Body of pancreas (tissue), 4 donors: ENCODE results near the gene FUBP3. TPM values are rescaled to one million over a fixed set of nuclear protein-coding genes. Genes with fewer than 3 reads are reported as not detected.
"Not testable (repeated sequence)": the region's sequence is repeated elsewhere in the genome, so short reads cannot be mapped to it uniquely, and the experiment has no call there.

ENCODE experiments used
- ATAC-seq: fragments of 150-250 bp; one replicate; pipeline ENCODE4 v1.9.1; 2016
- DNase-seq, 4 donors: peaks; one replicate each; pipeline ENCODE4 v3.0.0-alpha.2; 2019
- H3K27ac ChIP-seq, 4 donors: fragments of 200-600 bp; sonication (generic); 1 replicate in 3 of 4; 2 replicates in 1 of 4; pipeline versions ENCODE4 v1.5.1 to v1.6.1; 2016 to 2019; ENCODE audit warnings: mild to moderate bottlenecking in 1 of 4, mixed read lengths in 1 of 4, moderate library complexity in 1 of 4
- H3K27me3 ChIP-seq, 2 donors: fragments of 200-600 bp; sonication (generic); one replicate each; pipeline ENCODE4 v1.6.0; 2016; ENCODE audit warnings: mild to moderate bottlenecking in 1 of 2
- H3K36me3 ChIP-seq, 2 donors: fragments of 200-600 bp; sonication (generic); replicated peaks in 1 of 2; 2 replicates each; pipeline ENCODE4 v1.5.1; 2016; ENCODE audit warnings: low read depth in 2 of 2; ENCODE audit not compliant: insufficient read depth in 1 of 2
- H3K4me1 ChIP-seq: fragments of 200-600 bp; sonication (generic); one replicate; pipeline ENCODE4 v1.6.0; 2016
- H3K4me3 ChIP-seq, 2 donors: fragments of 200-600 bp; sonication (generic); 1 replicate in 1 of 2; 2 replicates in 1 of 2; pipeline ENCODE4 v1.5.1; 2016 to 2019
- H3K9me3 ChIP-seq, 3 donors: fragments of 200-600 bp; sonication (generic); 1 replicate in 2 of 3; 2 replicates in 1 of 3; pipeline ENCODE4 v1.5.1; 2016
- POLR2A ChIP-seq, 3 donors: fragments of 450-650 bp; IDR thresholded peaks; one replicate each; pipeline ENCODE4 v1.6.1; 2016; ENCODE audit warnings: antibody characterized with exemption in 3 of 3, mild to moderate bottlenecking in 2 of 3
- WGBS, 2 donors: methylation state at CpG; one replicate each; pipeline ENCODE4 v1.1.5; 2017; 5-methylcytosine and 5-hydroxymethylcytosine counted together
- intact Hi-C: fragments of 100-400 bp; cut with DNase I; formaldehyde crosslinking; loops from one replicate; pipeline ENCODE4 v1.15.1; 2023
- total RNA-seq, 2 donors: library from RNA; depleted of rRNA; stranded (reverse); fragments of >200 nt; gene quantifications; one replicate each; pipeline ENCODE4 v1.1.0, GENCODE V29; 2016
- TF ChIP-seq, protein P1 (sequence below), 7 experiments: fragments of 450-650 bp in 4 of 7; fragments of 200-600 bp in 3 of 7; sonication (generic) in 3 of 7; IDR thresholded peaks; one replicate each; pipeline ENCODE4 v1.5.1; 2016 to 2019; ENCODE audit warnings: antibody characterized with exemption in 7 of 7

FUBP3 gene
- total RNA-seq, 2 donors from 2014 or later = 16.6 to 30.3 TPM

DNA sequence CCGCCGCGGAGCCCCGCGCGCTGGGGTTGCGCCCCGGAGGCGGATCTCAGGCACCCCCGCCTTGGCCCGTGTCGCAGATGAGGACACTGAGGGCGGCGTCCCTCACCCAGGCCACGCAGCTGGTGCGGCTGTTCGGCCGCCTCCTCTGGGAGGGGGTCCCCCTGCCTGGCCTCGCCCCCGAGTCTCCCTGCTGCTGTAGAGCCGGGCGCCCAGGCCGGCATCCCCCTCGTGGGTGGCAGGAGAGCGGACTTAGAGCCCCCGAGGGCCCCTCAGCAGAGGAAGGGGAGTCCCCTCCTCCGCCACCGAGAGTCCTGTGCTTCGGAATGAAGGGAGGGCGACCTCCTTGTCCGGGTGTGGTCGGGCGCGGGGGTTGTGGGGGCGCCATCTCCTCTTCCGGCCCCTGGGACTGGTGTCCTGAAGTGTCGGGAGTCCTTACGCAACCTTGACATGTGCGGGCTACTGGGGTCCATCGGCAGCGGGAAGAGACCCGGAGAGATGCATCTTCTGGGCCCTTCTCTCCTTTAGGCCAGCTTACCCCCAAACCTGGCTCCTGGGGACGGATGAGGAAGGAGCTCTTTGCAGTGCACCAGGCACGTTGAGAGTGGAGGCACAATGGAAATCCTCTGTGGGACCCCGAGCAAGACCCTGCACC lies 102.5 kb downstream of the FUBP3 start:
- peaks cover 15% of the 10 kb centered on the region for H3K4me1 ChIP-seq
- H3K4me3 ChIP-seq = peak overlapping the region in 1 of 2 donors; percentile 25
- WGBS, 2 donors = 1% methylated on average over 13 to 42 of the region's 45 CpGs
- no peaks in the 10 kb centered on the region for H3K36me3 ChIP-seq
- TF ChIP-seq POLR2A (IDR thresholded peaks at IDR 0.05) = no peak
- TF ChIP-seq, protein P1, sequence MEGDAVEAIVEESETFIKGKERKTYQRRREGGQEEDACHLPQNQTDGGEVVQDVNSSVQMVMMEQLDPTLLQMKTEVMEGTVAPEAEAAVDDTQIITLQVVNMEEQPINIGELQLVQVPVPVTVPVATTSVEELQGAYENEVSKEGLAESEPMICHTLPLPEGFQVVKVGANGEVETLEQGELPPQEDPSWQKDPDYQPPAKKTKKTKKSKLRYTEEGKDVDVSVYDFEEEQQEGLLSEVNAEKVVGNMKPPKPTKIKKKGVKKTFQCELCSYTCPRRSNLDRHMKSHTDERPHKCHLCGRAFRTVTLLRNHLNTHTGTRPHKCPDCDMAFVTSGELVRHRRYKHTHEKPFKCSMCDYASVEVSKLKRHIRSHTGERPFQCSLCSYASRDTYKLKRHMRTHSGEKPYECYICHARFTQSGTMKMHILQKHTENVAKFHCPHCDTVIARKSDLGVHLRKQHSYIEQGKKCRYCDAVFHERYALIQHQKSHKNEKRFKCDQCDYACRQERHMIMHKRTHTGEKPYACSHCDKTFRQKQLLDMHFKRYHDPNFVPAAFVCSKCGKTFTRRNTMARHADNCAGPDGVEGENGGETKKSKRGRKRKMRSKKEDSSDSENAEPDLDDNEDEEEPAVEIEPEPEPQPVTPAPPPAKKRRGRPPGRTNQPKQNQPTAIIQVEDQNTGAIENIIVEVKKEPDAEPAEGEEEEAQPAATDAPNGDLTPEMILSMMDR (IDR thresholded peaks at IDR 0.05) = no peak
- H3K27me3 ChIP-seq = no peaks in the 10 kb centered on the region
- intact Hi-C loops = loop anchor here (5.0 kb wide), 1 partner anchor 220 kb away; no protein-coding TSS in a partner anchor
- DNase-seq (peak in 2 of 4 donors; percentile 9 to 24), ATAC-seq (peak; percentile 31)
- peak overlapping the region in 1 of 4 donors; percentile 12 for H3K27ac ChIP-seq
- no peaks in the 10 kb centered on the region for H3K9me3 ChIP-seq

DNA sequence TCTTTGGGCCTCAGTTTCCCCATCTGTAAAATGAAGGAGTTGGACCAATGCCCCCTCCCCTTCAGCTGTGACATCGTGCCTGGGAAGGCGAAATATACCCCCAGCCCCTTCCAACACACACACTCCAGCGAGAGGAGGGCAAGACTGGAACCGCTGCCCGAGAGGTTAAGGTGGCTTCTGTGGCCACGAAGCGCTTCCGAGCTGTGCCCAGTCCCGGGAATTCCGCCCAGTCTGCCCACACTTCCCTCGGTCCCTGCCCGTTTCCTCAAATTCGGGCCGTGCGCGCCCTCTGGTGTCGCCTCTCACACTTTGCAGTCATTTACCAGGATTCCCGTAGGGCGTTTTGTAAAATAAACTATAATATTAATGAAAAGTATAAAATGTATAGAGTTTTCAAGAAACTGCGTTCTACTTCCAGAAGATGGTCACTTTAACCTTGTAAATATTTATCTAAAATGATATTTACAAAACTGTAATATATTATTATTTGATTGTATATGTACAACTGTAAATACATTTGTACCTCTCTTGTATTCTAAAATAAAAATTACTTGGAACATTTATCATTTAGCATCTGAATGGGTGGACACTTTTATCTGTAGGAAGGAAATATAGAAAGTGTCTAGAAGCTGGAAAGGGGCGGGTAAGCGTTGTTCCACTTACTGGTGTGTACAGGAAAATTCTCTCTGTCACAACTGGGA lies 103.2 kb downstream of the FUBP3 start:
- TF ChIP-seq, protein P1 (IDR thresholded peaks at IDR 0.05) = peak; percentile 65 to 89 (median 86)
- TF ChIP-seq POLR2A (IDR thresholded peaks at IDR 0.05) = peak in 1 of 3 donors; percentile 32

DNA sequence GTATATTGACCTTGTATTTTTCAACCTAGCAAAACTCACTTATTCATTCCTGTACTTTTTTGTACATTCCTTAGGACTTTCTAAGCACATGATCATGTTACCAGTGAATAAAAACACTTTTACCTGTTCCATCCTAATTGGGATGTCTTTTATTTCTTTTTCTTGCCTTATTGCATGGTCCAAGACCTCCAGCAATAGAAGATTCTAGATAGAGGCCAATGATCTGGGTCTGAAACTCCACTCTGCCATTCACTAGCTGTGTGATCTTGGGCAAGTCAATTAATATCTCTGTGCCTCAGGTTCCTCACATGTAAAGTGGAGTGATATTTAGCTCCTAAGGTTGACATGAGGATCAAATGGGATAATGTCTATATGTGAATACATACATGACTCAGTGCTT lies 105.7 kb downstream of the FUBP3 start:
- no peak overlapping the region for H3K4me3 ChIP-seq
- intact Hi-C loops = no loop called here

More for the DNA sequence above, 103.2 kb downstream of the FUBP3 start:
- 3 to 4% methylated on average over 17 to 22 of the region's 22 CpGs for WGBS, 2 donors
- DNase-seq = peak; percentile 86 to 89 (median 87)
- Histone ChIP-seq H3K4me1 (peaks cover 15% of the 10 kb centered on the region), H3K27ac (peak overlapping the region in 1 of 4 donors; percentile 12), H3K36me3 (no peaks in the 10 kb centered on the region), H3K9me3 (no peaks in the 10 kb centered on the region), H3K27me3 (no peaks in the 10 kb centered on the region), H3K4me3 (no peak overlapping the region)
- ATAC-seq = peak; percentile 80
- intact Hi-C loops = loop anchor here (5.0 kb wide), 1 partner anchor 220 kb away; no protein-coding TSS in a partner anchor

DNA sequence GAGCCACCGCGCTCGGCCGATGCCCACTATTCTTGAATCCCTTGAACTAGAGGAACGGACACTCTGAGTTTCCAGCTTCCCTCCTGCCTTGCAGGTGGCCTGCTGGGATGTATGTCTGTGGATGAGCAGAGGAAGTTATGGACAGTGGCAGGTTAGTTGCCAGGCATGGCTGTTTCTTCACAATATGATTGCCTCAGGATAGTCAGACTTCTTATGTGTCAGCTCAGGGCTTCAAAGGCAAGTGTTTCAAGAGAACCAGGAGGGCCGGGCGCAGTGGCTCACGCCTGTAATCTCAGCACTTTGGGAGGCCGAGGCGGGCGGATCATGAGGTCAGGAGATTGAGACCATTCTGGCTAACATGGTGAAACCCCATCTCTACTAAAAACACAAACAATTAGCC lies 106.6 kb downstream of the FUBP3 start:
- H3K9me3 ChIP-seq, DNase-seq, H3K27me3 ChIP-seq, intact Hi-C loops, H3K36me3 ChIP-seq, H3K4me3 ChIP-seq, H3K27ac ChIP-seq, ATAC-seq: not testable (repeated sequence)
- peaks cover 11% of the 10 kb centered on the region for H3K4me1 ChIP-seq
- 92 to 96% methylated on average over 9 to 11 of the region's 11 CpGs for WGBS, 2 donors

More for the DNA sequence above, 105.7 kb downstream of the FUBP3 start:
- no peaks in the 10 kb centered on the region for H3K36me3 ChIP-seq
- peaks cover 15% of the 10 kb centered on the region for H3K4me1 ChIP-seq
- ATAC-seq (no peak), DNase-seq (no peak)
- H3K27ac ChIP-seq = no peak overlapping the region
- no peak for TF ChIP-seq POLR2A (IDR thresholded peaks at IDR 0.05)
- TF ChIP-seq, protein P1 (IDR thresholded peaks at IDR 0.05) = no peak
- H3K27me3 ChIP-seq = no peaks in the 10 kb centered on the region
- H3K9me3 ChIP-seq = no peaks in the 10 kb centered on the region

DNA sequence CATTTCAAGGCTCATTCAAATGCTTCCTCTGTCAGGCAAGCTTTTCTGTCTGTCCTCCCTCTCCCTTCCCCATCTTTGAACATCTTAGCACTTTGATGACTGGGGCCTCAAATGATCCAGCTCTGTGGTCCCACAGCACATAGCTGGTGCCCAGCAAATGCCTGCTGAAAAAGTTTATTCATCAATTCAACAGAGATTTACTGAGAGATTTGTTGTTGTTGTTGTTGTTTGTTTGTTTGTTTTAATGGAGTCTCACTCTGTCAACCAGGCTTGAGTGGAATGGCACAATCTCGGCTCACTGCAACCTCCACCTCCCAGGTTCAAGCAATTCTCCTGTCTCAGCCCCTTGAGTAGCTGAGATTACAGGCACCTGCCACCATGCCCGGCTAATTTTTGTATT lies 108.2 kb downstream of the FUBP3 start:
- Histone ChIP-seq H3K9me3 (no peaks in the 10 kb centered on the region), H3K4me1 (peaks cover 3% of the 10 kb centered on the region), H3K4me3 (no peak overlapping the region), H3K27ac (no peak overlapping the region), H3K27me3 (no peaks in the 10 kb centered on the region), H3K36me3 (no peaks in the 10 kb centered on the region)
- ATAC-seq = no peak
- 75 to 82% methylated on average over 2 of the region's 2 CpGs for WGBS, 2 donors
- no peak for DNase-seq
- intact Hi-C loops = no loop called here
- no peak for TF ChIP-seq POLR2A (IDR thresholded peaks at IDR 0.05)
- TF ChIP-seq, protein P1 (IDR thresholded peaks at IDR 0.05) = no peak
